D721Med (cell line): ENCODE results near the gene NCK1.
"Not testable (repeated sequence)": the region's sequence is repeated elsewhere in the genome, so short reads cannot be mapped to it uniquely, and the experiment has no call there.

Experiments
- DNase-seq: peaks from one replicate; pipeline ENCODE4 v3.0.0; 2011; ENCODE audit warnings: low spot score; ENCODE audit not compliant: insufficient read length
- FAIRE-seq: peaks from 2 replicates; lab custom pipeline; 2011; peaks lifted over from hg19 to GRCh38; lab: Jason Lieb, UNC
- TF ChIP-seq, protein P1 (sequence below): IDR thresholded peaks from 2 replicates; pipeline ENCODE4 v1.5.1; 2012; ENCODE audit warnings: mild to moderate bottlenecking, control low read depth; ENCODE audit not compliant: insufficient read depth; ENCODE audit errors: missing control alignments

Gene NCK1

DNA sequence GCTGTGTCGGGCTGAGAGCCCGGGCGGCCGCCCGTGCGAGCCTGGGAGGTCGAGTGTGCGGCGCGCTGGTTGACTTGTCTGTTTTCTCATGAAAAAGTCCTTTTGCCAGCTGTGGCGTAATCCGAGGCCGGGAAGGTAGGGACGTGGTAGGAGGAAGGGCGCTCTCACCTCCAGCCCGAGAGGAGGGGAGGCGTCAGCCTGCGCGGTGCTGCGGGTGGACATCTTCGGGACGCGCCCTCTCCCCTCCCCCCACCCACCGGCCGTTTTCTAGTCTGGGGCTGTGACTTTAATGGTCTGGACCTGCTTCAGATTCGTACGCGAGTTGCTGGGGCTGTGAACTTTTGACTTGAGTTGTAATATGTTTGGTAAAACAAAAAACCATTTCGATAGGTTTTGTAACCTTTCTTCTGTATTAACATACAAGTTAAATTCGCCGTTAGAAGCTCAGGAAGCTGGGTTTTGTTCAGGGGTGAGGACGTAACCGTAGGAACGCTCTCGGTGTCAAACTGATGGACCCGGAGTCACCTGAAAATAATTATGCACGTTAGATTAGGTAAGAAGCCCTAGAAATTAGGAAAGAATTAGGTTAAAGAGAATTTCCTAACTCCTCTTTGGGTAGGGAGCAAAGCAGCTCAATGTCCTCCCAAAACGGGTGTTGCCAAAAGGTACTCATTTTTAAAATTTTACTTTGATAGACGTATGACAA, 762 bp downstream of the NCK1 start:
- TF ChIP-seq, protein P1, sequence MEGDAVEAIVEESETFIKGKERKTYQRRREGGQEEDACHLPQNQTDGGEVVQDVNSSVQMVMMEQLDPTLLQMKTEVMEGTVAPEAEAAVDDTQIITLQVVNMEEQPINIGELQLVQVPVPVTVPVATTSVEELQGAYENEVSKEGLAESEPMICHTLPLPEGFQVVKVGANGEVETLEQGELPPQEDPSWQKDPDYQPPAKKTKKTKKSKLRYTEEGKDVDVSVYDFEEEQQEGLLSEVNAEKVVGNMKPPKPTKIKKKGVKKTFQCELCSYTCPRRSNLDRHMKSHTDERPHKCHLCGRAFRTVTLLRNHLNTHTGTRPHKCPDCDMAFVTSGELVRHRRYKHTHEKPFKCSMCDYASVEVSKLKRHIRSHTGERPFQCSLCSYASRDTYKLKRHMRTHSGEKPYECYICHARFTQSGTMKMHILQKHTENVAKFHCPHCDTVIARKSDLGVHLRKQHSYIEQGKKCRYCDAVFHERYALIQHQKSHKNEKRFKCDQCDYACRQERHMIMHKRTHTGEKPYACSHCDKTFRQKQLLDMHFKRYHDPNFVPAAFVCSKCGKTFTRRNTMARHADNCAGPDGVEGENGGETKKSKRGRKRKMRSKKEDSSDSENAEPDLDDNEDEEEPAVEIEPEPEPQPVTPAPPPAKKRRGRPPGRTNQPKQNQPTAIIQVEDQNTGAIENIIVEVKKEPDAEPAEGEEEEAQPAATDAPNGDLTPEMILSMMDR = no peak
- FAIRE-seq (no peak), DNase-seq (no peak)

GRCh38 chr3:136869282-136869681, 7.3 kb downstream of the NCK1 start:
- FAIRE-seq (no peak), DNase-seq (no peak)
- TF ChIP-seq, protein P1 = no peak

GRCh38 chr3:136872258-136872657, 10.2 kb downstream of the NCK1 start:
- not testable (repeated sequence) for FAIRE-seq, DNase-seq

GRCh38 chr3:136879510-136879909, 17.5 kb downstream of the NCK1 start:
- DNase-seq, FAIRE-seq: not testable (repeated sequence)

GRCh38 chr3:136882571-136882970, 20.6 kb downstream of the NCK1 start:
- TF ChIP-seq, protein P1 = no peak
- FAIRE-seq (no peak), DNase-seq (no peak)

DNA sequence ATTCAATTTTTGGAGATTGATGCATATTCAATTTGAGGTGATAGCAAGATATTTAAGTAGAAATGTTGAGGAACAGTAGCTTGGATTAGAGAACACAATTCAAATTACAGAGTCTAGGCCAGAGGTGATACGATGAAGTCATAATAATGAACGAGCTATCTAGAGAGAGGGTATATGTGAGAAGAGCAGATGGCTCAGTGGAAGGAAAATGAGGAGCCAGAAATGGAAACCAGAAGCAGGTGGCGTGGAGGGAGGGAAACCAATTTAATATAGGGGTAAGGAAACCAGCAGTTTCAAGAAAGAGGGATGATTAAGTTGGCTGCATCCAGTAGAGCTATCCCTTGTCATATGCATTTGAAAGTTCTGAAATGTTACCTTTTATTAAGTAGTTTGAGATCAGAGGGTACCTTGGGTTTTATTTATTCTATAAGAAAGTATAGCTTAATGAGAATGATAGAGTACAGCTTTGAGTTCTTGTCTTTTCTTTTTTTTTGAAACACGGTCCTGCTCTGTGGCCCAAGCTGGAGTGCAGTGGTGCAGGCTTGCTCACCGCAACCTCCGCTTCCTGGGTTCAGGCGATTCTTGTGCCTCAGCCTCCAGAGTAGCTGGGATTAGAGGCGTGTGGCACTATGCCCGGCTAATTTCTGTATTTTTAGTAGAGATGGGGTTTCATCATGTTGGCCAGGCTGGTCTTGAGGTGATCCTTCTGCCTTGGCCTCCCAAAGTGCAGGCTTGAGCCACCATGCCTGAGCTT, 22.1 kb downstream of the NCK1 start:
- TF ChIP-seq, protein P1 = no peak
- FAIRE-seq = no peak
- no peak for DNase-seq

GRCh38 chr3:136885357-136886213, 23.6 kb downstream of the NCK1 start:
- no peak for FAIRE-seq

More at GRCh38 chr3:136885357-136886213, 23.6 kb downstream of the NCK1 start:
- DNase-seq = no peak
- TF ChIP-seq, protein P1 = no peak
